RPMI7951 (cell line): ENCODE measurements around the gene TSHZ2. TPM values are rescaled to one million over a fixed set of nuclear protein-coding genes. Genes with fewer than 3 reads are reported as not detected.
A peak's percentile ranks its signal among the peaks of the same experiment; 100 is the strongest.

ENCODE experiments used
- DNase-seq: peaks from one replicate; pipeline ENCODE4 v3.0.0-alpha.2; 2012; ENCODE audit warnings: low read depth
- total RNA-seq: library from RNA; depleted of rRNA; stranded (reverse); fragments of >200 nt; shearing (Covaris generic); gene quantifications from 2 replicates; pipeline ENCODE4 v1.2.3, GENCODE V29; 2014

The TSHZ2 gene
- total RNA-seq, 1 experiment from 2014 or later, result 0.12 TPM

DNA sequence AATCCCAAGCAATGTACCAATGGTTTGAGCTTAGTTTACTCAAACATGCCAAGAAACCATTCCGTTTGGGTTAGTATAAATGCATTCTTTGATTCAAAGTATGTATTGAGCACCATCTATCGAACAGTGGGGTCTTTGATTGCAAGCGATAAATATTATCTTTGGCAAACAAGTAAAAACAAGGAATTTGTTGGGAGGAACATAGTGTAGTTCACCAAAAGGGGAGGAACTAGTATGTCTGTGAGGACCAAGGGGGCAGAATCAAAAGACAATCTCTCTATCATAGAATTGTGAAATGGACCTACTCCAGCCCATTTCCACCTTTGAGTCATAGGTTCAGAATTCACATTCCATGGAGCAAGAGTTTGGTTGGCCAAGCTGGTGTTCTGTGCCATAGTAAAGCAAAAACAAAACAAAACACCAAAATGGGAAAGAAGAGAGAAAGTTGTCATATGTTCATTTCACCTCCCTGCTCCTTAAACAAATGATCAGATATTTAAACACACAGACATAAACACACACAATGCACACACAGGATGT is 266.0 kb downstream of the TSHZ2 start:
- no peak for DNase-seq

DNA sequence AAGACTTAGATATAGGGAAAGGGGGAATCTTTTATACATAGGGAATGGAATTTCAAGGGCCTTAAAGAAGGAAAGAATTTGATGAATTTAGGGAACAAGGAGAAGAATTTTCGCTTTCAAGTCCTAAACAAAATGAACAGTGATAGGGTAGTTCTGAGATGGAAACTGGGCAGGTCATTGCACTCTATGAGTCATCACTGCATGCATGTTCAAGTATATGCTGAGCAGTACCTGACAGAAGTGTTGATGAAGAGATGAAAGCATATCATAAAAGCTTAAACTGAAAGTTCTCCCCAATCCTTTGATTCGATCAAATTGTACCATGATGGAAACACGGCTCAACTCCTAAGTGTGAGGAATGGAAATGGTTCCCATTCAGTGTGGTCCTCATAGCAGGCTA is 271.0 kb downstream of the TSHZ2 start:
- DNase-seq, result no peak

DNA sequence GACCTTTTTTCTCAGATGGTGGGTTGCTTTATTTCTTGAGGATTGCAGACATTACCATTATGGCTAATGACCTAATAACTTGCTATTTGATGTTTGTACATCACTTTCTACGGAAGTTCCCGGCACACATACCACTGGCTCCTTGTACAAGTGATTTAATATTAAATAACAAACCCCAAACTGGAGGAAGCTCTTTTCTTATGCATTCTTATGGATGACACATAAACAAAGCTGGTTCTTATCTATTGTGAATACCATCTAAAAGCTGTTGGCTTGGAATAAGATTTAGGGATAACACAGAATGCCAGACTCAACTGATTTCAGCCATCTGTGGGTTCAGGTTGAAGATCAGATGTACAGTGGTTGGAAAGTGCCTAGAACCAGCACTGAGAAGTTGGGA is 272.6 kb downstream of the TSHZ2 start:
- no peak for DNase-seq

GRCh38 chr20:53245574-53245973 is 273.4 kb downstream of the TSHZ2 start:
- DNase-seq, result no peak

DNA sequence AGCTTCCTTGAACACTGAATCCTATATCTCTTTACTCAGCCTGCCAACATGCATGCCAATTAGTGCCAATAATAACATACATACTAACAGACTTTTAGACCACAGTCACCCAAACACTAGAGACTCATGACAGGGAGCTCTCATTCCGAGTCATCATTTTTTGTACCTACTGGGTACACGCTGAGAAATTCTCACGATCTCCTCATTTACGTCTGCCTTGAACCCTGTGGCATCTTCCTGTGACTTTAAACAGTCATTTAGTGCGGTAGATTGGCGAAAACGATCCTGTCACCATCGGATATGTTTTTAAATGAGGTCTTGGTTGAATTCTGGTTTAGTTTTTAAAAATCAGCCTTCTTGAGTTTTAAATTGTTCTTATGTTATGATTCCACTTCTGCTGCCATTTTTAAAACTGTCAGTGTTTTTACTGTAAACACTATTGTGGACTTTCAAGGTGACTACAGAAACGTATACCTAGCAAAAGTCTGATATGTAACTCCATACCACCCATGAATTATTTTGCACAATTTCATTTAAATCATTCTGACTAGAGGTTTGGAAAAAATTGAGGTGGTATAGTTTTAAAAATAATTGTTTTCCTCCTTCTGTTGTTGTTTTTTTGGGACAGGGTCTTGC is 275.4 kb downstream of the TSHZ2 start:
- DNase-seq, result no peak

DNA sequence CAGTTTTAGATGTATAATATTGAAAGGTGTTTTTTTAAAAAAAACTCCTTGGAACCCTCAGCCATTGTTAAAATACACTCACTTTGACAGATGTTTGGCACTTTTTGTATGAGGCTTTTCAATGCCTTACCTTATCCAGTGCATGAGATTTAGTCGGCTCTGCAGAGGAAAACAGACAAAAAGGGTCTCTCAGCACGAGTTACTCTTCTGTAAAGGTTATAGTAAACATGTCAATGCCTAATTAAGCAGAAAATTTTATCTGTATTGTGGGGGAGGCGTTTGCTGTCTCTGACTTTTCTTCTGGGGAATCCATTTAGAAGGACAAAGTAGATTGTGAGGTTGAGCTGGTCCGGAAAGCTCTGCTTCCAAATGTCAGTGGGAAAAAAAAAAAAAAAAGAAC is 278.3 kb downstream of the TSHZ2 start:
- no peak for DNase-seq

GRCh38 chr20:53252002-53252401 is 279.8 kb downstream of the TSHZ2 start:
- no peak for DNase-seq

GRCh38 chr20:53253668-53254067 is 281.5 kb downstream of the TSHZ2 start:
- DNase-seq, result peak; percentile 7

- DNase-seq, result no peak
Measured at GRCh38 chr20:53255102-53255710, 283.0 kb downstream of the TSHZ2 start.

- no peak for DNase-seq
Measured at GRCh38 chr20:53258741-53259140, 286.6 kb downstream of the TSHZ2 start.

- DNase-seq, result no peak
Measured at GRCh38 chr20:53260168-53260567, 288.0 kb downstream of the TSHZ2 start.

- no peak for DNase-seq
Measured at GRCh38 chr20:53260591-53260990, 288.4 kb downstream of the TSHZ2 start.

DNA sequence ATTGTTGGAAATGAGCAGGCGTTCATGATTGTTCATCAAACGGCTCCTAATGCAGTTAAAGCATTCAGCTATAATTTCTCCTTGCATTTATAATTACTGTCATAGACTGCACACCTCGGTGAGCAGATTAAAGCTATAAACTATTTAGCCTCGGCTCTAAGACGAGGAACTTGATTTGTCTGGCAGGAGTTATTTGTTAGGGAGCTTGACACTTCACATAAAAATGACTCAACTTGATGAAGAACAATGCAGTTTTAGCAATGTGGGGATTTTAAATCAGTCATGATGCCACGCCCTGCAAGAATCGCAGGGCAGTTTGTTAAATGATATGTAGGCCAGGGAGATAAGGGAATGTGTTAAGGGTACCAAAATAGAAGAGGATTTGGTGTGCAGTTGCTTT is 290.2 kb downstream of the TSHZ2 start:
- DNase-seq, result no peak

DNA sequence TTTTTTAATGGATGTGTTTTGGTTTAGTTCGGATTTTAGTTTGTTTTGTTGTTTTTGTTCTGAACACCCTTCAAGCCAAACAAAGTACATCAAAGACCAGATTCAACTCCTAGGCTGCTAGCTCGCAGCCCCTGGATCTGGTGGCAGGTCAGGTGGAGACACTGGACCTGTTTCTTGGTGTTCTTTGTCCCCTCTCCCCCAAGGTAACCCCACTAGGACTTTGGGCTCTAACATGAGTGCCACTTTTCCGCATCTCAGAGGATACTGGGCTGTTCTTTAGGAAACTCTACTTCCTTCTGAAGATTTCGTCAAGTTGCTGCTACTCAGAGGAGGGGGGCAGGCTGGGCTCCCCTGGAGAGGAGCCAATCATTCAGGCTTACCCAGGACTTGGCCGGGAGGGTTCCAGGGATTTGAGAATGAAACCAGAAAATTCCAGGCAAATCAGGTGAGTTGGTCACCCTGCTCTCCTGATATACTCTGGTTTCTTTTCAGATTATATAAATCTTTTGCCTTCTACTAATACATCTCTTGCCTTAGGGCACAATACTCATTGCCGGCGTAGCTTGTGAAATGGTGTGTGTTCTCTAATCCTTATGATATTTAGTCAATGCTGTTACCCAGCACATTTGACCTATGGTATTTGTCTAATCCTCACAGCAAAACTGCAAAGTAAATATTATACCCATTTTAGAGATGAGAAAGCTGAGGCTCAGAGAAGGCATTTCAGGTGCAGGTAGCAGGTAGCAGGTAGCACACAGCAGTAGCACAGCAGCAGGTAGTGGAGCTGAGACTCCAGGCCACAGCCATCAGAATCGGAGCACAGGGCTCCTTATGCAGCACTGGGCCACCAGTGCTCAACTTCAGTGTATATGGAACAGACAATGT is 291.6 kb downstream of the TSHZ2 start:
- no peak for DNase-seq

GRCh38 chr20:53264604-53265003 is 292.4 kb downstream of the TSHZ2 start:
- no peak for DNase-seq

DNA sequence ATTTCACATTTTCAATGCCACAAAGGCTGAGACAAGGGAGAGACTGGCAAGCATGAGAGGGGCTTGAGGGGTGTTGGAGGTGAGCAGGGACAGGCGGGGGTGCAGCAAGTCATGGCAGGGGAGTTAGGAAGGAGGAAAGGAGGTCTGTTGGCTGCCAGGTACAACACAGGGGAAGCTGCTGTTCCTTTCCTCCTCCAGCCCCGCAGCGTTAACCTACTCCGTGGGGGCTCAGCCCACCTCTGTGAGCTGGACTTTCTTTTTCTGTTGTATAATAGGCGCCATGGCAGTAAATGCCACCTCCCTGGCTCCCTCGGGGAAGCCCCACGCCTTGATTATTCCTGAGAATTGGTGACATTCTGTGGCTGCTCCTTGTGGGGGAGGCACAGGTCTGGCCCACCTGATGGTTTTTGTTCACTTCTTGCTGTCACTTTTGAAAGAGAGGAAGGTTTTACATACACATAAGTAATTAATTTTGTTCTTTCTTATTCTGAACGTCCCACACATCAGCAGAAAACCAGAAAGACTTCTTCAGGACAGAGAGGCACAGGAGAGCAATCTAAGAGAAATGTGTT is 293.2 kb downstream of the TSHZ2 start:
- no peak for DNase-seq

- no peak for DNase-seq
Measured at GRCh38 chr20:53269380-53269779, 297.2 kb downstream of the TSHZ2 start.

- no peak for DNase-seq
Measured at GRCh38 chr20:53270792-53271375, 298.7 kb downstream of the TSHZ2 start.

DNA sequence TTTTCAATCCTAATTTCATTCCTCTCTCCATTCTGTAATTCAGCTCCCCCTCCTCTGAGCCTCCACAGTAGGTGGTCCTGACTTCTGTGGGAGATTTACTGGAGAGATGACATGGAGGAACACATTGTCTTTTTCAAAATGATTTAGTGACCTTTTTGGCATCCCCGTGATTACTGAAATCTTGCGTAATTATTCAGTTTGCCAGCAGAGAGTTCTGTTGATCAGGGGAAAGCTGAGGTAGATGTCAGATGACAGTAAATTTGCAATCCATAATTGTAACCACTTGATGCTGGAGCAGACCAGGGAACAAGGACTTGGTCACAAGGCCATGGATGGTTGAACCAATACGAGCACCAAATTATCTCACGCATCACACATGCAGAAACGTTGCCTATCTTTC is 302.2 kb downstream of the TSHZ2 start:
- DNase-seq, result no peak

DNA sequence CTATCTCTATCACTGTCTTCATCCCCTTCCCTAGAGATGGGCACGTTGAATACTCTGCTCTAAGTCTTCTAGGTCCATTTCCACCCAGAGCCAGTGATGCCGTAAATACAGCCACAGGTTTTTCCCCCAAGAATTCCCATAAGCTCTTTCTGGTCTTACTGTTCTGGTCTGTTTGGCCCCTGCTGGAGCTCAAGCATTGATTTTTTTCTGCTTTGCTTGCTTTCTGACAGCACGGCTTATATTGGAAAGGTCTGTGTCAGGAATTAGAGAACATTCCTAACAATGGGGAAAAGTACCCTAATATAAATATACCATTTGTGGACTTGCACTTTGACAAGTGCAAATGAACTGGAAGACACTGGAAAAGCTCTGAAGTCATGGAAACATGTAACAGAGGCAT is 302.6 kb downstream of the TSHZ2 start:
- DNase-seq, result no peak

DNA sequence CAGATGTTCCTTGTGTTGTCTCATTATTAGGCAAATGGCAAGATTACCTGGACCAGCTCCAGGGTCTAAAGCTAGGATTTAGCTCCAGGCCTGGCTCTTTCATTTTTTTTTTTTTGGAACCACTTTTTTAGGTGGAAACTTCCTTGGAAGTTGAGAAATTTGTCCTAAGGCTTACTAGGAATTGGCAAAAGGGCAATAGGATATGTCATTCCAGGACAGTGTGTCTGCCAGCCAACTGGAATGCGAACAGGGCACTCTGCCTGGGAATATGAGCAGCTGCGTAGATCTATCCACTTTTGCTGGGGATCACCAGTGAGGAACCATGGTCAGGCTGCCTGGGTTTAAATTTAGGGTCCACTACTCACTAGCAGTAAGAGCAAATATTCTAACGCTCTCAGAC is 304.0 kb downstream of the TSHZ2 start:
- DNase-seq, result no peak

DNA sequence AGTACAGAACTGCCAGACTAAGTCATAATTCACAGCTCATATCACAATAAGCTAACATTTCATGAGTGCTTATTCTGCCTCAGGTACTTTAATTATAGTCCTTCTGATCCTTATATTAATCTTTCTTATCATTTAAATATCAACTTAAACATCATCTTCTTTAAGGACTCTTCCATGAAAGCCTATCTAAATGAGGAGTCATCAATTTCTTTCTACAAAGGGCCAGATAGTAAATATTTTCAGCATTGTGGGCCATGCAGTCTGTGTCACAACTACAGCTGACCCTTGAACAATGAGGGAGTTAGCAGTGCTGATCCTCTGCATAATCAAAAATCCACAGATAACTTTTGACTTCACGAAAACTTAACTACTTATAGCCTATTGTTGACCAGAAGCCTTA is 306.4 kb downstream of the TSHZ2 start:
- no peak for DNase-seq
